HG03457 (cell line): ENCODE results near the gene ZBED4.

ENCODE experiments used
- ATAC-seq: cut with Tn5 transposase; IDR thresholded peaks from one replicate; pipeline ENCODE4 v1.9.1; 2021; ENCODE audit warnings: moderate number of reproducible peaks; ENCODE audit not compliant: unreplicated experiment

ZBED4 gene

DNA sequence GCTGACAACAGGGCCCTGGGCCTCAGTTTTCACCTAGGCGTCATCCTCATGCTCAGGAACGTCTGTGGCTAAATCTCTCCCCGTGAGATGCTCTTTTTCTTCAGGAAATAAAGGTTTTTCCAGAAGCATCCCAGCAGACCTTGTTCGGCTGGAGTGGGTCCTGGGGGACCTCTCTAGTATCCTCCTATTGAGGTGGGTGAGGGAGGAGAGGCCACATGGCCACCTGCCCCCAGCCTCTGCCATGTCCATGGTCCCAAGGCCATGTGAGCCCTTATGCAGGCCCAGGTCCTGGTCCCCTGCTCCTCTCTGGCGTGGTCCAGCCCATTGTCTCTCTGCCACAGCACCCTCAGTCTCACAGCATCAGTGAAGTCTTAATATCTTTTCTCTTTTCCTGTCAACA is 42.6 kb downstream of the ZBED4 start:
- ATAC-seq, result no peak

- ATAC-seq, result no peak
These were observed 43.5 kb downstream of the ZBED4 start for GRCh38 chr22:49897015-49897684.

- ATAC-seq, result no peak
These were observed 45.9 kb downstream of the ZBED4 start for GRCh38 chr22:49899530-49899929.

- ATAC-seq, result no peak
These were observed 47.0 kb downstream of the ZBED4 start for GRCh38 chr22:49900441-49901230.

DNA sequence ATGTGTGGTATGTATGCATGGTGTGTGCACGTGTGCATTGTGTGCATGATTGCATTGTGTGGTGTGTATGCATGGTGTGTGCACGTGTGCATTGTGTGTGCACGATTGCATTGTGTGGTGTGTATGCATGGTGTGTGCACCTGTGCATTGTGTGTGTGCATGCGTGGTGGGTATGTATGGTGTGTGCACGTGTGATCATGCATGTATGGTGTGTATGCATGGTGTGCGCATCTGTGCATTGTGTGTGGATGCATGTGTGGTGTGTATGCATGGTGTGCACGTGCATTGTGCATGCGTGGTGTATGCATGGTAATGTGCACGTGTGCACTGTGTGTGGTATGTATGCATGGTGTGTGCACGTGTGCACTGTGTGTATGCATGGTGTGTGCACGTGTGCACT is 47.8 kb downstream of the ZBED4 start:
- ATAC-seq, result no peak

GRCh38 chr22:49903322-49904039 is 49.8 kb downstream of the ZBED4 start:
- no peak for ATAC-seq

GRCh38 chr22:49904040-49904369 is 50.4 kb downstream of the ZBED4 start:
- no peak for ATAC-seq

DNA sequence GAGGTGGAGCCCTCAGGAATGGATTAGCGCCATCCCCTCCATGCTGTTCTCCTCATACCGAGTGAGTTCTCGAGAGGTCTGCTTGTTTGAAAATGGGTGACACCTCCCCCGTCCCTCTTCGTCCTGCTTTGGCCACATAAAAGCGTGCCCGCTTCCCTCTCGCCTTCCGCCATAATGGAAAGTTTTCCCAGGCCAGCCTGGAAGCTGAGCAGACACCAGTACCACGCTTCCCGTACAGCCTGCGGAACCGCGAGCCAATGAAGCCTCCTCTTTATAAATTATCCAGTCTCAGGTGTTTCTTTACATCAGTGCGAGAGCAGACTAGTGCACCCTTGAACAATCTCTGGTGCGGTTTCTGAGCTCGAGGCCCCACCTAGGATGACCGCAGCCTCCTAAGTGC is 51.8 kb downstream of the ZBED4 start:
- no peak for ATAC-seq

DNA sequence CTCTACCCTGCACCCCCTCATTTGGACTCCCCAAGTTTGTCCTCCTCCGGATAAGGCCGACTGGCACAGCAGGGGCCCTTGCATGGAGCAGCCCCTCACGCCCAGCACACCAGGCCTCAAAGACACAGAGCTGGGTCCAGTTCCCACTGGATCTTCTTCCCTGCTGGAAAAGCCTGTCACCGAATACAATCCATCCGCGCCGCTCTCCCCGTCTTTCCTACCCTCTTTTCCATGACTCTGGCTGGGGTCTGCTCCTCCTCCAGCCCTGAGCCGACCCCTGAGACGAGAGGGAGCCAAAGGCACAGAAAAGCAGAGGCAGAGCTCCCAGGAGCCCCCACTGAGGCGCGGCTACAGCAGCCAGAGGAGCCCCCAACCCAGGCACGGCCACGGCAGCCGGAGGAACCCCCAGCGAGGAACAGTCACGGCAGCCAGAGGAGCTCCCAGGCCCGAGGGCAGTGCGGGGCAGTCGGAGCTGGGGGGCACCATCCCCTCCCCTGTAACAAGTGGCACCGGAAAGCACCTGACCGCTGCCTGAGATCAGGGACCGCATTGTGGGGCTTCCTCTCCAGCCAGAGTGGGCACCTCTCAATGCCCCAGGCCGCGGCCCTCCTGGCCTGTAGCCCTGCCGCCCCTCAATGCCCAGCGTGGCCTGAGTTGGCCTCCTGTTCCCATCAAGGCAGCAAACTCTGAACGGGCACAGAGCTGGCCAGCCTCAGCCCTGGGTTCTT is 52.6 kb downstream of the ZBED4 start:
- no peak for ATAC-seq

GRCh38 chr22:49906799-49907290 is 53.2 kb downstream of the ZBED4 start:
- no peak for ATAC-seq

GRCh38 chr22:49907807-49908206 is 54.2 kb downstream of the ZBED4 start:
- no peak for ATAC-seq

- ATAC-seq, result no peak
These were observed 56.0 kb downstream of the ZBED4 start for GRCh38 chr22:49909476-49910205.

GRCh38 chr22:49910229-49911155 is 56.8 kb downstream of the ZBED4 start:
- ATAC-seq, result no peak

DNA sequence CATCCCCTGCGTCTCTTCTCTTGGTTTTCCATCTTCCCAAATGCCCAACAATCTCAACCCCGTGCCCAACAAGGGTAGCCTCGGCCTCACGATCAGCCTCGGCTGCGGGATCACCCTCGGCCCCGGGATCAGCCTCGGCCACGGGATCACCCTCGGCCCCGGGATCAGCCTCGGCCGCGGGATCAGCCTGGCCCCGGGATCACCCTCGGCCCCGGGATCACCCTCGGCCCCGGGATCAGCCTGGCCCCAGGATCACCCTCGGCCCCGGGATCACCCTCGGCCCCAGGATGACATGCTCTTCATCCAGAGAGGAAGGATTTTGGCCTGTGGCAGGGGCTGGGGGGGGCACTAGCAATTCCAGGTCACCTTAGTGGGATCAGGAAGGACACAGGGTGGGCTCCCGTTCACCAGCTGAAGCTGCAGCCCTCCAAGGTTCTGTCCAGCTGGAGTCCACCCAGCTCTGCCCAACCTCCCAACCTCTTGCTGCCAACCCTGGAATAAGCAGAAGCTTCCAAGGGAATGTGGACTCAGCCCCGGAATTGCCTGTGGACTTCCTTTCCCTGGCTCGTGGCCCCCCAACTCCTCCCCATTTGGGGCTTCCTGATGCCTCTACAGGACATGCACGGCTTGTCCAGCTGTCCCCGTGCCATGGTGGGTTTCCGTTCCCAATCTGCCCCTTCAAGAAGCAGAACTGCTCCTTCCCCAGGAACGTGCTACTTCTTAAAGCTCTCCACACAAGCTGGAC is 58.4 kb downstream of the ZBED4 start:
- no peak for ATAC-seq

- no peak for ATAC-seq
These were observed 59.4 kb downstream of the ZBED4 start for GRCh38 chr22:49913026-49913425.

- ATAC-seq, result no peak
These were observed 59.8 kb downstream of the ZBED4 start for GRCh38 chr22:49913446-49913845.

GRCh38 chr22:49914256-49914655 is 60.6 kb downstream of the ZBED4 start:
- no peak for ATAC-seq

DNA sequence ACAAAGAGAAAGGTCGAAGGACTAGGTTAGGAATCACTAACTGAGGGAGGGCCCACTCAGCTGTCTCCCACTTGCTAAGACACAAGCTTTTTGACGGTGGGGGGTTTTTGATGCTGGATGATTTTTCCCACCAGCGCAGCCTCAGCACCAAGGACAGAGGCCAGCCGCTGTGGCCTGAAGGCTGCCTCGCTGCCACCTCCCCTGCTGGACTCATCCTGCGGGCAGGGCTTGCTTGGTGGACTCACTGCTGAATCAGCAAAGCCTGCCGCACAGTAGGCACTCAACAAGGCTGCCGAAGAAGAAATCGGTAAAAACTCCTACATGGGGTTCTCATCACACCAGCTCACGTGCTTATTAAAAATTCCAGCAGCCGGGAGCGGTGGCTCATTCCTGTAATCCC is 62.0 kb downstream of the ZBED4 start:
- no peak for ATAC-seq

DNA sequence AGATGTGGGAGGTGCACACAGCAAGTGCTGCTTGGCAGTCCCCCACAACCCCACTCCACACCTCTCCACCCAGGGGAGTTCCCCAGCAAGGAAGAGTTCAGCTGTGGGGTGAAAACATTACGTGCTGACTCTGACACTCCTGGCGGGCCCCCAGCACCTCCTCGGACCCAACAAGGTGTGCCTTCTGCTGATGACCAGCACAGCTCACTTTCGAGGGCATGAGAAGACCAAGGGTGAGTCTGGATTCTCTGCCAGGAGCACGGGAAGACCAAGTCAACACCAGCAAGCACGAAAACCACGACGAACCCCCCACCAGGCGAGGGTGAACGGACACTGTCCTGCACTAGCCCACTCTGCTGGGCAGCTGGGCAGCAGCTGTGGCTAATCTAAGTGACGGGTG is 63.2 kb downstream of the ZBED4 start:
- no peak for ATAC-seq
